Kidney glomerular epithelial cell (primary cell): ENCODE results near the gene GSE1.

Experiments used
- DNase-seq: peaks from one replicate; lab custom pipeline; 2025; lab: John Stamatoyannopoulos, UW

GSE1 gene

GRCh38 chr16:85658504-85659326, 45.6 kb downstream of the GSE1 start:
- no peak for DNase-seq

- DNase-seq: no peak
Observed at GRCh38 chr16:85659336-85659735, 46.2 kb downstream of the GSE1 start.

DNA sequence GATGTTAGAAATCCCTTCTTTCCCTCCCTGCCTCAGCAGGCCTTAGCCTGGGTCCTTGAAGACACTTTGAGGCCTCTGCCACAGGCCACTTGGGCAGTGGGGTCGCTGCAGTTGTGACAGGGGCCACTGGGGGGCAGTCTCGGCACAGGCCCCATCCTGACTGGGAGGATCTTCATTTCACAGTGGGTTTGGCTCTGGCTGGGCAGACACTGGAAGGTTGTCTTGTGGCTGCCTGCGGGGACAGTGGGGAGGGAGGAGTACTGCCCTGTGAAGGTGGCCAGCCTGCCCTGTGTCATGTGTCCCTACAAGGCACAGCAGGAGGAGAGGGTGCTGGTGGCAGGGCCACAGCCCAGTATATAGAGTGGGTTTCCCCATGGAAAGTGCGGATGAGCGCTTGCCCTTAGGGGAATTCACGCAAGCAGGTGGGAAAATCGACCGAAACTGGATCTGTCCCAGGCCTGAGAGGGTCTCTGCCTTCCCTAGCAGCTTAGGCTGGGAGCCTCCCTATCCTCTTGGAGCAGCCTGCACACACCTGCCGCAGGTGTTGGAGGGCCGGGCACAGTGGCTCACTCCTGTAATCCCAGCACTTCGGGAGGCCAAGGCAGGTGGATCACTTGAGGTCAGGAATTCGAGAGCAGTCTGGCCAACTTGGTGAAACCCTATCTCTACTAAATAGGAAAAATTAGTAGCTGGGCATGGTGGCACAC, 46.8 kb downstream of the GSE1 start:
- peak; percentile 24 for DNase-seq

GRCh38 chr16:85660843-85661739, 48.0 kb downstream of the GSE1 start:
- DNase-seq: no peak

DNA sequence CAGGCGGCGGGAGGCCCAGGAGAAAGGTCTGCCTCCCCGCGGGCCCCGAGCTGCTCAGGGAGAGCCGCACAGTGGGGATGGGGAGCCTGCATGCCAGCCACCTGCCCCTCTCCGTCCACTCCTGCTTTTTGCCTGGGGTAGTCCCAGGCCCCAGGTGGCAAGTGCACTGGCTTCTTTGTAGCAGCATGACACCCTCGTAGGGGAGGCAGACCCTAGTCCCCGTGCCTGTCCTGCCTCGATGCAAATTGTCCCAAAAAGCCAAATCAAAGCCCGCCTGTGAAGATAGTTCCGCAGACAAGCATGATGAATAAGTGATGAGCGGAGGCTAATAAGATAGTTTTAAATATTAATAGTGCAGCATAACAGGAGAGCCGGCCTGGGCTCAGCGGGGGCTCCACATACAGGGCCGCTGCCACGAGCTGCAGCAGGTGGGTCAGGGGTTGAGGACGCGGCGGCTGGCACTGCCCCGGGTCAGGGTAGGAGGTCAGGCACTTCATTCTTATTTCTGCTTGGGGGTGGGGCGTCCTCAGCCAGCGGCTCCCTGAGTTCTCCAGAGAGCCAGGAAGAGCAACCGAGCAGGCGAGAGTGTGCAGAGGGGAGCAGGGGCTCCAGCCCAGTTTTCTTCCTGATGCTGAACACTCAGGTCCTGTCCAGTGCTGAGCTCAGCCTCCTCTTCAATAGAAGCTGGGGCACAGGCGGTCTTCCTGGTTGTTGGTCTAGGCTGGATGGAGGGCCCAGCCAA, 48.8 kb downstream of the GSE1 start:
- DNase-seq: no peak

GRCh38 chr16:85662482-85662812, 49.3 kb downstream of the GSE1 start:
- DNase-seq: no peak

GRCh38 chr16:85662976-85663830, 50.1 kb downstream of the GSE1 start:
- DNase-seq: no peak

- DNase-seq: no peak
Observed at GRCh38 chr16:85663891-85664321, 50.8 kb downstream of the GSE1 start.

GRCh38 chr16:85664580-85665372, 51.7 kb downstream of the GSE1 start:
- DNase-seq: no peak

DNA sequence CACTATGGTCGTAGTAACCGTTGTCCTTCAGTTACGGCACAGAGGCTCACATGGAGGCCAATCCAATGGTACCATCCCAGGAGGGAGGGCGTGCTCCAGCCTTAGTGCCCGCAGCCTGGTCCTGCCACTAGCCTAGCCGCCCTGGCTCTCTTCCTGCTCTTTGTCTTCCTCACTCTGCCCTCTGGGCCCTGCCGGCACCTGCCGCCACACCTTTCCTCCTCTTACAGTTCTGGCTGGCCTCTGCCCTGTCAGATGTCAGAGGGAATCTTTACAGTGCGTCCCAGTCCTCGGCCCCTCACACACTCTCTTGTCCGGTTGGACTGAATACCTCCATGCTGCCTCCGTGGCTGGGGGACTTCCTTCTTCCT, 52.2 kb downstream of the GSE1 start:
- DNase-seq: no peak

GRCh38 chr16:85665929-85666328, 52.8 kb downstream of the GSE1 start:
- DNase-seq: no peak

DNA sequence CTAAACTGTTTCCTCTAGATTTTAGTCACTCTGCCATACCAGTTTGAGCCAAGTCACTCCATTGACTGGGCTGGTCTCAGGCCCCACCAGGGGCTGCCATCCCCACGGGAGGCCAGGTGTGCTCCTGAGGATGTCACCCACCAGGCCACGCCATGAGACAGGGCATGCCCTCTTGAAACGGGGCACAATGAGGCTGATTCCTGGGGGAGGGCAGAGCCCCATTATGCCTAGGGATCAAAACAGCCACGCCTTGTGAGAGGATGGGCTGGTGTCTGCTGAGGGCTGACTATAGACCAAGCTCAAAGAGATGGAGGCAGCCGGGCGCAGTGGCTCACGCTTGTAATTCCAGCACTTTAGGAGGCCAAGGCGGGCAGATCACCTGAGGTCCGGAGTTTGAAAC, 54.1 kb downstream of the GSE1 start:
- DNase-seq: no peak

- DNase-seq: no peak
Observed at GRCh38 chr16:85667841-85668413, 54.8 kb downstream of the GSE1 start.

DNA sequence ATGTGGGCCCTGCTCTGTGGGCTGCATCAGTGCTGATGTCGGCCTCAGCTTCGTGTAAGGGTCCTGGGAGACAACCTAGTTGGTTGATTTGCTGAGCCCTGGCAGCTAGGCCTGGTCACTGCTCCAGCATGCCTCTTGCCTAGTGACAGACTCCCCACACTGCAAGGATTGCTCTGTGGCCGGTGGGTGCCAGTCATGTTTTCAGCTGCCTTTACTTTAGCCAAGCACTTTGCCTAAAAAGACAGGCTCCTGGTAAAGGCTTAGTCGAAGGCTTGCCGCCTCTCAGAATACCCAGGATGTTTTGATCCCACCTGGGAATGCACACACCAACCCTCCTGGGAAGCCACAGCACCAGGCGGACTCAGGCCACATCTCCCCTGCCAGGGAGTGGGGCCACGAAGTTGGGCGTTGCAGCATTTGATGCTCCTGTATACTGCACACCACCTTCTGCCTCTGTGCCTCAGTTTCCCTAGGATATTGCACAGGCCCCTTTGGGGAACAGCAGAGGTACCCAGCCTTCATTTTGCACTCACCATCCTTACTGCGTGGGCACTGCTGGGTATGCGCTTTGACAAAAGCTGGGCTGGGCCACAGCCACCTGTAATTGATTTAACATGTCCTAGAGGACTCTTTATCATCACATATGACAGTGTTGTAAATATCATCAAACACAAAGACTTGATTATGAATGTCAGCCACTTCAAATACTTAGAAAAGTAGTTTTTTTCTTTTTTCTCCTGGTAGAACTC, 55.7 kb downstream of the GSE1 start:
- DNase-seq: no peak

DNA sequence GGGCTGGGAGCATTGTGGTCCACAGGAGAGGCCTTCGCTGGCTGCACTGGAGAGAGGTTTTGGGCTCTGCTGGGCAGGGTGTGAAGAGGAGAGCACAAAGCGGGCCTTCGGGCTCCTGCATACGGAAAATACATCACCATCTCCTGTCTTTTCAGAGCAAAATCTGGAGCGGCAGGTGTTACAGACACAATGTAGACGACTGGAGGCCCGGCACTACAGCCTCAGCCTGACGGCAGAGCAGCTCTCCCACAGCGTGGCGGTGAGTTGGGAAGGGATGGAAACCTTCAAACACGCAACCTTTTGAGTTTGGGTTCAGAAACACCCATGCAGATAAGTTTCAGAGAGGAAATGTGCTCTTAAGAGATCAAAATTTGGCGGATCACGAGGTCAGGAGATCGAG, 57.7 kb downstream of the GSE1 start:
- no peak for DNase-seq

DNA sequence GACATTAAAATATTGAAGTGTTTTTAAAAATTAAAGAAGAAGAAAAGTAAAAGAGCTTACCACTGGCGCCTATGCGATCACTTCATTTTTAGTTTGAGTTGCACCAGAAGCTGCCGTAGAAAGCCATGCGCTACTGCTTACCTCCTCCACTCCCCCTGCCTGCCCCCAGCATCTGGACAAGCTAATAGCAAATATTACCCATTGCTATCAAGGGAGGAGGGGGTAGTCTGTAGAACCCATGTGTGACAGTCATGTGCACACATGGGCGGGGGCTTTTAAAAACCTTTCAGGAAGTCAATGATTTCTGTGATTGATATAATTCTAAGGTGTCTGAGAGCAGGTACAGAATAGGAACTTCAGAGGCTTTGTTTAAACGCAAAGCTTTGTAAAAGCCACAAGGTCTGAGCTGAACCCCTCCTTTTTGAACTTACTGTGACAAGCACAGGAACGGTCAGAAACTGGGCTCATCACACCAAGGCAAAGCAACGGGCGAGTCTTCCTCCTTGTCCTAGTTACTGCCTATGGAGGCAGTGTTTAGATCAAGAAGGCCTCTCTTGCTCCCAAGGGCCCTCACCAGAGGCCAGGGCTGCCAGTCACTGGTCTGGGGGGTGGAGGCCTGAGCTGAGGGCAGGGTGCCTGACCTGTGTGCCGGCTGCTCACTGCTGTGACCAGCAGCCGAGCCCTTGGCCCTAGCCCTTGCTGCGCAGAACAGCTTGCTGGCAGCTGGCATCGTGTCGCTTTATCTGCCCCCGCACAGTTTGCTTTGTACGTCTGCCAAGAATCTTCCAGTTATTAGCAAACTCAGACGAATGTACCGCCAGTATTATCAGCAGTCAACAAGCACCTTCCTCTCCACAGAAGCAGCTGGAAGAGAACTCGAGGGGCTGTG, 60.7 kb downstream of the GSE1 start:
- peak; percentile 31 for DNase-seq

DNA sequence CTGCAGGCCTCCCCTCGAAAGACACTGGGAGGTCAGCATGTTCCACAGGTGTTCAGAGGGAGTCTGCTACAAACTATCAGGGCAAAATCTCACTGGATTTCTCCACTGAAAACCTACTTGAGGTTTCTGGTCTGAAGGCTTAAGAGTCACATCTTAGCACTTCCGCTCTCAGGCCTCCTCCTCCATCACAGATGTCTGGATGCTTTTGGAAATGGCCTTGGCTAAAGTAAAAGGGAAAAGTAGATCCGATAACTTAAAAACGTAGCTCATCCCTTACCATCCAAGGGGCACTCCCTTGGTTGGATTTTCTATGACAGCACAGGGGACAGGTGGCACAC, 61.3 kb downstream of the GSE1 start:
- DNase-seq: no peak

DNA sequence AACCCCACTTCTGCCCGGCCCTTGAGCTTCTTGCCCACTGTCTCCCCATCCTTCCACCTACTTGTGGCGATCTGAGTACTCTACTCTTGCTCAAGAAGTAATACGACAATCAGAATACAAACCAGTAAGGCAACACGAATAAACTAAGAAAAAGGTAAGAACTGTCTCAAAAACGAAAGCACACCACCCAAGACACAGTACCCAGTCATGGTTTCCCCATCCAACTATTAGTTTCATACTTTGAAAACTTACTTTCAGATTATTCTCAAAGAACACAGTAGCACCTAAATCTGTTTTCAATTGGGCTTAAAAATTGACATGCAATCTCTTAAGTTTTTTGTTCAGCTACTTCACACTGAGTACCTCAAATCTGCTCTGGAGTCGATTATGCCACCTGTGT, 61.7 kb downstream of the GSE1 start:
- DNase-seq: no peak
